PC-9 (cell line): ENCODE results near the gene CR1. TPM values are rescaled to one million over a fixed set of nuclear protein-coding genes. Genes with fewer than 3 reads are reported as not detected.
A peak's percentile ranks its signal among the peaks of the same experiment; 100 is the strongest.
"Not testable (repeated sequence)": the region's sequence is repeated elsewhere in the genome, so short reads cannot be mapped to it uniquely, and the experiment has no call there.

Experiments used
- BruUV-seq: library from RNA; stranded (reverse); fragments of 400-500 nt; replicated peaks from 2 replicates; lab custom pipeline; 2021; lab: Mats Ljungman, UMichigan
- CTCF ChIA-PET: fragments of 300-600 bp; sonication (Branson Sonifier 250); formaldehyde crosslinking; loops from one replicate; lab custom pipeline; 2022; ENCODE audit warnings: antibody characterized with exemption; lab: Charles Lee
- POLR2A ChIA-PET: fragments of 300-600 bp; sonication (Branson Sonifier 250); formaldehyde crosslinking; loops from one replicate; lab custom pipeline; 2022; ENCODE audit warnings: antibody characterized with exemption; ENCODE audit not compliant: unreplicated experiment; lab: Charles Lee
- DNase-seq, 2 experiments: peaks; one replicate each; pipeline versions ENCODE4 v3.0.0 to v3.0.0-alpha.2; 2015 to 2022; ENCODE audit warnings: mixed read lengths in 1 of 2
- H2AFZ ChIP-seq: fragments of 200-600 bp; sonication (generic); 2 replicates; pipeline ENCODE4 v1.8.1; 2017; ENCODE audit warnings: antibody characterized with exemption
- H3F3A ChIP-seq: fragments of 200-600 bp; sonication (generic); 2 replicates; pipeline ENCODE4 v1.8.1; 2017; ENCODE audit warnings: antibody characterized with exemption, mild to moderate bottlenecking, low read depth; ENCODE audit not compliant: insufficient read depth
- H3K27ac ChIP-seq: fragments of 200-600 bp; sonication (generic); 2 replicates; pipeline ENCODE4 v1.6.1; 2016; ENCODE audit warnings: mixed run types
- H3K27me3 ChIP-seq: fragments of 200-600 bp; sonication (generic); 2 replicates; pipeline ENCODE4 v1.6.1; 2016; ENCODE audit warnings: low read depth, mixed run types; ENCODE audit not compliant: insufficient read depth
- H3K36me3 ChIP-seq: fragments of 200-600 bp; sonication (generic); 2 replicates; pipeline ENCODE4 v1.6.1; 2016; ENCODE audit warnings: low read depth, mixed run types
- H3K4me1 ChIP-seq: fragments of 200-600 bp; sonication (generic); replicated peaks from 2 replicates; pipeline ENCODE4 v1.6.1; 2016; ENCODE audit warnings: mixed run types; ENCODE audit not compliant: insufficient read depth
- H3K4me2 ChIP-seq: fragments of 200-600 bp; sonication (generic); 2 replicates; pipeline ENCODE4 v1.6.1; 2017; ENCODE audit warnings: mixed run types
- H3K4me3 ChIP-seq: fragments of 200-600 bp; sonication (generic); 2 replicates; pipeline ENCODE4 v1.6.1; 2016; ENCODE audit warnings: mixed run types
- H3K79me2 ChIP-seq: fragments of 200-600 bp; sonication (generic); 2 replicates; pipeline ENCODE4 v1.6.1; 2017; ENCODE audit warnings: low read depth, mixed run types
- H3K9me2 ChIP-seq: fragments of 200-600 bp; sonication (generic); 2 replicates; pipeline ENCODE4 v1.8.1; 2017; ENCODE audit warnings: mild to moderate bottlenecking; ENCODE audit not compliant: insufficient read depth
- H3K9me3 ChIP-seq: fragments of 200-600 bp; sonication (generic); 2 replicates; pipeline ENCODE4 v1.8.1; 2016; ENCODE audit warnings: low read depth; ENCODE audit not compliant: insufficient read depth
- H4K20me1 ChIP-seq: fragments of 200-600 bp; sonication (generic); 2 replicates; pipeline ENCODE4 v1.8.1; 2017; ENCODE audit not compliant: insufficient read depth
- CTCF ChIP-seq: fragments of 200-600 bp; sonication (generic); conservative IDR thresholded peaks from 2 replicates; pipeline ENCODE4 v1.6.1; 2017; ENCODE audit warnings: mixed run types, antibody characterized with exemption, mild to moderate bottlenecking, moderate library complexity
- EZH2 ChIP-seq: fragments of 200-600 bp; sonication (generic); IDR thresholded peaks from 2 replicates; pipeline ENCODE4 v1.8.0; 2017; ENCODE audit warnings: antibody characterized with exemption, low read depth
- intact Hi-C: fragments of 100-400 bp; cut with micrococcal nuclease; formaldehyde crosslinking; loops from one replicate; pipeline ENCODE4 v1.10.0; 2022; ENCODE audit not compliant: unreplicated experiment
- total RNA-seq: library from RNA; stranded (reverse); gene quantifications from 2 replicates; pipeline ENCODE4 v1.2.3, GENCODE V29; 2021

The CR1 gene
- total RNA-seq, 1 experiment from 2014 or later: not detected

- H3K4me1 ChIP-seq, H3K27ac ChIP-seq, BruUV-seq, H3K9me3 ChIP-seq, H4K20me1 ChIP-seq, DNase-seq, H3K4me3 ChIP-seq, intact Hi-C loops, POLR2A ChIA-PET, H2AFZ ChIP-seq, H3K79me2 ChIP-seq, H3K27me3 ChIP-seq, H3K36me3 ChIP-seq, H3K9me2 ChIP-seq, H3F3A ChIP-seq, H3K4me2 ChIP-seq: not testable (repeated sequence)
- CTCF ChIA-PET: interaction anchor here (0.7 kb wide), 1 partner anchor 32 kb away, joined by 3 read pairs; no protein-coding TSS in a partner anchor
Measured at GRCh38 chr1:207575381-207575780, 79.4 kb downstream of the CR1 start.

GRCh38 chr1:207578796-207579435, 83.0 kb downstream of the CR1 start:
- intact Hi-C loops: no loop called here
- Histone ChIP-seq H3K36me3 (no peaks in the 10 kb centered on the region), H2AFZ (no peak overlapping the region), H4K20me1 (no peaks in the 10 kb centered on the region), H3K27ac (no peak overlapping the region), H3F3A (no peaks in the 10 kb centered on the region), H3K4me1 (no peaks in the 10 kb centered on the region), H3K4me3 (no peak overlapping the region), H3K27me3 (no peaks in the 10 kb centered on the region), H3K9me2 (no peaks in the 10 kb centered on the region), H3K9me3 (no peaks in the 10 kb centered on the region), H3K79me2 (no peaks in the 10 kb centered on the region), H3K4me2 (no peak overlapping the region)
- no TSS peak for BruUV-seq
- ChIA-PET POLR2A (no interaction called here), CTCF (interaction anchor here (0.6 to 1.1 kb wide), 4 partner anchors 94 to 384 kb away, joined by 3 to 5 read pairs (median 4); no protein-coding TSS in a partner anchor)
- no peak for DNase-seq
- no peak for TF ChIP-seq CTCF
- no peak for TF ChIP-seq EZH2

GRCh38 chr1:207579436-207579799, 83.5 kb downstream of the CR1 start:
- Histone ChIP-seq H3K36me3 (no peaks in the 10 kb centered on the region), H2AFZ (no peak overlapping the region), H3K27me3 (no peaks in the 10 kb centered on the region), H3K4me3 (no peak overlapping the region), H3K4me2 (no peak overlapping the region), H3F3A (no peaks in the 10 kb centered on the region), H3K9me3 (no peaks in the 10 kb centered on the region), H3K79me2 (no peaks in the 10 kb centered on the region), H3K4me1 (no peaks in the 10 kb centered on the region), H3K27ac (no peak overlapping the region), H4K20me1 (no peaks in the 10 kb centered on the region), H3K9me2 (no peaks in the 10 kb centered on the region)
- intact Hi-C loops: no loop called here
- ChIA-PET POLR2A (no interaction called here), CTCF (interaction anchor here (0.6 to 1.1 kb wide), 5 partner anchors 93 to 751 kb away, joined by 3 to 5 read pairs (median 4); no protein-coding TSS in a partner anchor)
- TF ChIP-seq EZH2: no peak
- peak; percentile 68 for TF ChIP-seq CTCF
- no TSS peak for BruUV-seq
- DNase-seq: peak in 1 of 2 experiments; percentile 32
